ENCODE data around the gene CRYBB1.
"Not testable (repeated sequence)": the region's sequence is repeated elsewhere in the genome, so short reads cannot be mapped to it uniquely, and the experiment has no call there.

The CRYBB1 gene

DNA sequence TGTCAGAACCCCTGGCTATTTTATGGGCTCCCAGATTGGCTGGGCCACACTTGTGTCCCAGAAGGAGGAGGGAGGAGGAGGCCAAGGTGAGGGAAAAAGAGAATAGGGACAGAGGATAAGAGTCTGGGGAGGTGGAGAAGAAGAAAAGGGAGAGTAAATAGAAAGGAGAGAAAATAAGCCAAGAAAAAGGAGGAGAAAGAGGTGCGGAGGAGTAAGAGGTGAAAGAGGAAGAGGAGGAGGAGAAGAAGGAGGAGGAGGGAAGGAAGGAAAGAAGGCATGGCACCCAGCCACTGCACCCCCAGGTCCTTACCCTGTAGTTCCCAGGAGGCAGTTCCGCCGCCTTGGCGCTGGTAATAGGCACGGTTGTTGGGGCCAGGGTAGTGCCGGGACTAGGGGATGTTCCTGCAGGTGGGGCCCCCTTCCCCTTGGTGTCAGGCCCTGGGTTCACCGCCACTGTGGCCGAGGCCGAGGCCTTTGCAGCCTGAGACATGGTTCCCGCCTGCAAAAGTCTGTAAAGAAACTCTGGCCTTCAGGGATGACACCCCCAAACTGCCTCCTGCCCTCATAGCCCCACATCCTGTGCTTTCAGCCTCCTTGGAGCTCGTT, 1.9 kb downstream of the CRYBB1 start:
- TF ChIP-seq, protein P1, sequence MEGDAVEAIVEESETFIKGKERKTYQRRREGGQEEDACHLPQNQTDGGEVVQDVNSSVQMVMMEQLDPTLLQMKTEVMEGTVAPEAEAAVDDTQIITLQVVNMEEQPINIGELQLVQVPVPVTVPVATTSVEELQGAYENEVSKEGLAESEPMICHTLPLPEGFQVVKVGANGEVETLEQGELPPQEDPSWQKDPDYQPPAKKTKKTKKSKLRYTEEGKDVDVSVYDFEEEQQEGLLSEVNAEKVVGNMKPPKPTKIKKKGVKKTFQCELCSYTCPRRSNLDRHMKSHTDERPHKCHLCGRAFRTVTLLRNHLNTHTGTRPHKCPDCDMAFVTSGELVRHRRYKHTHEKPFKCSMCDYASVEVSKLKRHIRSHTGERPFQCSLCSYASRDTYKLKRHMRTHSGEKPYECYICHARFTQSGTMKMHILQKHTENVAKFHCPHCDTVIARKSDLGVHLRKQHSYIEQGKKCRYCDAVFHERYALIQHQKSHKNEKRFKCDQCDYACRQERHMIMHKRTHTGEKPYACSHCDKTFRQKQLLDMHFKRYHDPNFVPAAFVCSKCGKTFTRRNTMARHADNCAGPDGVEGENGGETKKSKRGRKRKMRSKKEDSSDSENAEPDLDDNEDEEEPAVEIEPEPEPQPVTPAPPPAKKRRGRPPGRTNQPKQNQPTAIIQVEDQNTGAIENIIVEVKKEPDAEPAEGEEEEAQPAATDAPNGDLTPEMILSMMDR (IDR thresholded peaks at IDR 0.05; ENCODE audit: low read depth, low read length), result no peak

DNA sequence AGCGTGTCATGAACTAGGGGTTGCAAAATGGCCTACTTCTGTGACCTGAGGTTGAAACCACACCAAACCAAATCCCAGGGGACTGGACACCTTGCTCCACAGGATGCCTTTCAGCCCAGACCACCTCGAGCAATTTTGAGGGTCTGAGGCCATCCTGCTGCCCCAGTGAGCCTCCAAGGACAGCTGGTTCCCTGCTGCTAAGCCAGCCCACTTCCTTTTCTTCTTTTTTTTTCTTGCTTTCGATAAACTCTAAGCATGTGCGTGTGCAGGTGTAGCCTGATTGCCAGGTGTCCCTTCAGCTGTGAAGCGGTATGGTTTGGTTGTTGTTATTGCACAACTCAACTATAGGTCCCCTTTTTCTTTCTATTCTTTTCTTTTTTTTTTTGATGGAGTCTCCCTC, 2.7 kb downstream of the CRYBB1 start:
- no peak for DNase-seq (ENCODE audit: low read depth, low spot score)
- TF ChIP-seq, protein P1 (IDR thresholded peaks at IDR 0.05; ENCODE audit: low read depth, low read length), result no peak
- in situ Hi-C loops (cut with HindIII; ENCODE audit: low sequenced_read_pairs), result no loop called here
- no peak overlapping the region for H3K4me3 ChIP-seq (ENCODE audit: low read depth, low read length)

More for the DNA sequence above, 1.9 kb downstream of the CRYBB1 start:
- no peak for DNase-seq (ENCODE audit: low read depth, low spot score)
- in situ Hi-C loops (cut with HindIII; ENCODE audit: low sequenced_read_pairs), result no loop called here
- H3K4me3 ChIP-seq (ENCODE audit: low read depth, low read length), result no peak overlapping the region

DNA sequence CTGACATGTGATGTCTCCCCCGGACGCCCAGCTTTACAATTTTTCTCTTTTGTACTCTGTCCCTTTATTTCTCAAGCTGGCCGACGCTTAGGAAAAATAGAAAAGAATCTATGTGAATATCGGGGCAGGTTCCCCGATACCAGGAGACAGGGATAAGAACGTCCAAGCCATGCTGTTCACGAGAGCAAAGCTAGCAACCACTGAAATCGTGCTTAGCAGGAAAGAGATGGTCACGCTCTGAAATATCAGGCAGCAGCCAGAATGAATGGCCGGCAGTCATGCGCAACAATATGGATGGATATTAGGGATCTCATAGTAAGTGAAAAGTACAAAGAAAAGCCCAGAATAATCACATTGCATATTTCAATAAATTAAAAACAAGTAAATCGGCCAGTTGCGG, 3.5 kb downstream of the CRYBB1 start:
- H3K4me3 ChIP-seq (ENCODE audit: low read depth, low read length), result no peak overlapping the region
- DNase-seq (ENCODE audit: low read depth, low spot score), result no peak
- in situ Hi-C loops (cut with HindIII; ENCODE audit: low sequenced_read_pairs), result no loop called here
- TF ChIP-seq, protein P1 (IDR thresholded peaks at IDR 0.05; ENCODE audit: low read depth, low read length), result no peak

DNA sequence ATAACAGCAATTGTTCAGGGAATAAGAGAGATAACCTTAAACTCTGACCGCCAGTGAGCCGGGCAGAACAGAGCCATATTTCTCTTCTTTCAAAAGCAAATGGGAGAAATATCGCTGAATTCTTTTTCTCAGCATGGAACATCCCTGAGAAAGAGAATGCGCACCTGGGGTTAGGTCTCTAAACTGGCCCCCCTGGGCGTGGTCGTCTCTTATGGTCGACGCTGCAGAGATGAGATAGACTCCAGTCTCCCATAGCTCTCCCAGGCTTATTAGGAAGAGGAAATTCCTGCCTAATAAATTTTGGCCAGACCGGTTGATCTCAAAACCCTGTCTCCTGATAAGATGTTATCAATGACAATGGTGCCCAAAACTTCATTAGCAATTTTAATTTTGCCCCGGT, 4.1 kb downstream of the CRYBB1 start:
- H3K4me3 ChIP-seq (ENCODE audit: low read depth, low read length); DNase-seq (ENCODE audit: low read depth, low spot score); in situ Hi-C loops (cut with HindIII; ENCODE audit: low sequenced_read_pairs): not testable (repeated sequence)

DNA sequence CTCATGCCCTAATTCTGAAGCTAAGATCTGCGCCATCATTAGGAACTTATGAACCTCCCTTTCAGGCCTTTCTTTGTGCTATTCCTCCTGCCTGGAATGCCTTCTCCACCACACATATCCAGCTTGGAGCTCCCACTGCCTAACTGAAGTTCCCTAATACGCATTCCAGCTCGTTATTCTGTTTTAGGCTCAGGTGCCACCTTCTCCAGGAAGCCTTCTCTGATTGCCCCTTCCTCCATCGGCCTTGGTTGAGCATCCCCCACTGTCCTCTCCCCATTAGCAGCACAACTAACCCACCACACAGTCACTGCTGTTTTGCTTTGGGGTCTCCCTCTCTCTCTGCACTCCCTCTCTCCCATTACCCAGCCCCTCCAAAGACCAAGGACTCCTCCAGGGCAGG, 5.2 kb downstream of the CRYBB1 start:
- TF ChIP-seq, protein P1 (IDR thresholded peaks at IDR 0.05; ENCODE audit: low read depth, low read length), result no peak
- DNase-seq (ENCODE audit: low read depth, low spot score), result no peak
- in situ Hi-C loops (cut with HindIII; ENCODE audit: low sequenced_read_pairs), result no loop called here
- no peak overlapping the region for H3K4me3 ChIP-seq (ENCODE audit: low read depth, low read length)

DNA sequence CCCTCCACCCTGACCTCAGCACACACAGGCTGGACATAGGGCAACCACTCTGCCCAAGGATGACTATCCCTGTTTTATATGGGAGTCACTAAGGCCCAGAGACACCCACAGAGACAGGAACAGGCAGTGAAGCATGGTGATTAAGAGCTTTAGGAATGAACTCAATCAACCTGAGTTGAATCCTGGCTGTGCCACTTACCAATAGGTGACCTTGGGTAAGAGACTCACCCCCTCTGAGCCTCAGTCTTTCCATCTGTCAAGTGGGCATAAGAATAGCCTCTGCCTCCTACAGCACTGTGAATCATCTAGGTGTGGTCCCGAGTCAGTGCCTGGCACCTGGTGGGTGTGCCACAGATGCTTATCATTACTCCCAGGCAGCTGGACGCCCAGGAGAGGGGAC, 6.8 kb downstream of the CRYBB1 start:
- TF ChIP-seq, protein P1 (IDR thresholded peaks at IDR 0.05; ENCODE audit: low read depth, low read length), result no peak
- peak; percentile 4 for DNase-seq (ENCODE audit: low read depth, low spot score)
- H3K4me3 ChIP-seq (ENCODE audit: low read depth, low read length), result no peak overlapping the region
- in situ Hi-C loops (cut with HindIII; ENCODE audit: low sequenced_read_pairs), result no loop called here

DNA sequence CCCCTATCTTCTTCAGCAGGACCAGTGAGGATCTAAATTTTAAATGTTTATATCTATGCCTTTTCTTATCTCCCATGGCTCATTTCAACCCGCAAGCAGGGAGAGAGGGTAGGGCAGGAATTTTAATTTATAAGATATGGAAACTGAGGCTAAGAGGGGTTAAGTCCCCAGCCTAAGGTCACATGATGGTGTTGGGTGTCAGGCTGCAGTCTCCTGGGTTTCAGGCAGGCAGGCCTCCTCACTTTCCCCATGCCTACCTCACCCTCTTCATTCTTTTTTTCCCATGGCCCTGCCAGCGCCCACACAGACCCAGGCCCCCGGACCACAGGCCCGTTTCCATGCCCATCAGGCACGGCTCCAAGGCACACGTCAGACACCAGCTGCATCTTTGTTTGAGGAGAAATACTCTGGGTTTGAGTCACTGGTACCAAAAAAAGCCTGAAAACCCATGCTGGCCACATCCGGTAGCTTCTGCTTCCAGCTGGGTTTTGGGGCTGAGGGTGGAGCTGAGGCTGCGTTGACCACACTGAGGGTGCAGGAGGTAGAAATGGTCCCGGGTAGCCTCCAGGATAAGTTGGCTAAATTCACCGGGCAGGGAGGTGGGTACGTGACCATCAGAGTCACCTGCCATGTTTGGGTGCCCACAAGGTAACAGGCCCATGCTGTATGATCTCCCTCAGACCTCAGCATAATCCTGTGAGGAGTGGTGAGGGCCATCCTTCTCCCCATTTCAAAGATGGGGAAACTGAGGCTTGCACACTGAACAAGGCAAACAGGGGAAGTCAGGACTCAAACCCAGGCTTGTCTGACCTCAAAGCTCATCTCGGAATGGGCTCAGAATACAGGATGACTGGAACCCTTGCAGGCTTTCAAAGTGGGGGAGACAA, 7.5 kb downstream of the CRYBB1 start:
- H3K4me3 ChIP-seq (ENCODE audit: low read depth, low read length), result no peak overlapping the region
- in situ Hi-C loops (cut with HindIII; ENCODE audit: low sequenced_read_pairs), result no loop called here
- TF ChIP-seq, protein P1 (IDR thresholded peaks at IDR 0.05; ENCODE audit: low read depth, low read length), result no peak
- DNase-seq (ENCODE audit: low read depth, low spot score), result peak; percentile 91

Data from astrocyte of the spinal cord (primary cell).